Measurements from ENCODE around the gene ABCC2. TPM values are rescaled to one million over a fixed set of nuclear protein-coding genes. Genes with fewer than 3 reads are reported as not detected.
"Not testable (repeated sequence)": the region's sequence is repeated elsewhere in the genome, so short reads cannot be mapped to it uniquely, and the experiment has no call there.

The ABCC2 gene
- total RNA-seq, 1 experiment from 2014 or later: 1.7 TPM

GRCh38 chr10:99834410-99834809, 52.0 kb downstream of the ABCC2 start:
- H3K36me3 ChIP-seq: no peaks in the 10 kb centered on the region; the same call in 1 of the 2 replicates
- DNase-seq: peak; percentile 48
- no peaks in the 10 kb centered on the region for H3K27me3 ChIP-seq
- H3K4me3 ChIP-seq: no peak overlapping the region
- no peaks in the 10 kb centered on the region for H3K9me3 ChIP-seq

GRCh38 chr10:99835947-99836346, 53.5 kb downstream of the ABCC2 start:
- Histone ChIP-seq H3K36me3 (no peaks in the 10 kb centered on the region; the same call in 1 of the 2 replicates), H3K4me3 (no peak overlapping the region), H3K27me3 (no peaks in the 10 kb centered on the region), H3K9me3 (no peaks in the 10 kb centered on the region)
- no peak for DNase-seq

GRCh38 chr10:99836711-99837110, 54.3 kb downstream of the ABCC2 start:
- no peak overlapping the region for H3K4me3 ChIP-seq
- H3K36me3 ChIP-seq: no peaks in the 10 kb centered on the region; the same call in 1 of the 2 replicates
- no peaks in the 10 kb centered on the region for H3K9me3 ChIP-seq
- H3K27me3 ChIP-seq: no peaks in the 10 kb centered on the region
- DNase-seq: no peak

- not testable (repeated sequence) for DNase-seq, H3K4me3 ChIP-seq
Observed at GRCh38 chr10:99840859-99841258, 58.4 kb downstream of the ABCC2 start.

GRCh38 chr10:99841746-99842145, 59.3 kb downstream of the ABCC2 start:
- no peak for DNase-seq
- Histone ChIP-seq H3K9me3 (no peaks in the 10 kb centered on the region), H3K4me3 (no peak overlapping the region), H3K36me3 (no peaks in the 10 kb centered on the region), H3K27me3 (no peaks in the 10 kb centered on the region)

More at GRCh38 chr10:99840859-99841258, 58.4 kb downstream of the ABCC2 start:
- H3K36me3 ChIP-seq, H3K27me3 ChIP-seq, H3K9me3 ChIP-seq: not testable (repeated sequence)

- H3K9me3 ChIP-seq: no peaks in the 10 kb centered on the region
- no peak for DNase-seq
- no peaks in the 10 kb centered on the region for H3K27me3 ChIP-seq
- no peaks in the 10 kb centered on the region for H3K36me3 ChIP-seq
- no peak overlapping the region for H3K4me3 ChIP-seq
Observed at GRCh38 chr10:99843310-99843709, 60.9 kb downstream of the ABCC2 start.

GRCh38 chr10:99844433-99844955, 62.1 kb downstream of the ABCC2 start:
- H3K4me3 ChIP-seq: no peak overlapping the region
- H3K27me3 ChIP-seq: no peaks in the 10 kb centered on the region
- no peaks in the 10 kb centered on the region for H3K9me3 ChIP-seq
- no peaks in the 10 kb centered on the region for H3K36me3 ChIP-seq
- DNase-seq: no peak

GRCh38 chr10:99845837-99846382, 63.5 kb downstream of the ABCC2 start:
- DNase-seq: peak; percentile 60
- H3K27me3 ChIP-seq: no peaks in the 10 kb centered on the region
- no peaks in the 10 kb centered on the region for H3K9me3 ChIP-seq
- H3K36me3 ChIP-seq: no peaks in the 10 kb centered on the region
- no peak overlapping the region for H3K4me3 ChIP-seq

- DNase-seq: no peak
- Histone ChIP-seq H3K36me3 (no peaks in the 10 kb centered on the region), H3K9me3 (no peaks in the 10 kb centered on the region), H3K4me3 (no peak overlapping the region), H3K27me3 (no peaks in the 10 kb centered on the region)
Observed at GRCh38 chr10:99849057-99849456, 66.6 kb downstream of the ABCC2 start.

- Histone ChIP-seq H3K4me3 (no peak overlapping the region), H3K27me3 (no peaks in the 10 kb centered on the region), H3K9me3 (no peaks in the 10 kb centered on the region)
Observed at GRCh38 chr10:99849536-99849935, 67.1 kb downstream of the ABCC2 start.

GRCh38 chr10:99850021-99850766, 67.8 kb downstream of the ABCC2 start:
- Histone ChIP-seq H3K4me3 (no peak overlapping the region), H3K36me3 (no peaks in the 10 kb centered on the region), H3K27me3 (no peaks in the 10 kb centered on the region), H3K9me3 (no peaks in the 10 kb centered on the region)
- no peak for DNase-seq

More at GRCh38 chr10:99849536-99849935, 67.1 kb downstream of the ABCC2 start:
- DNase-seq: no peak
- no peaks in the 10 kb centered on the region for H3K36me3 ChIP-seq

- H3K9me3 ChIP-seq: no peaks in the 10 kb centered on the region
- H3K4me3 ChIP-seq: no peak overlapping the region
- H3K36me3 ChIP-seq: no peaks in the 10 kb centered on the region
- no peaks in the 10 kb centered on the region for H3K27me3 ChIP-seq
- no peak for DNase-seq
Observed at GRCh38 chr10:99850767-99851340, 68.4 kb downstream of the ABCC2 start.

- no peak for DNase-seq
- Histone ChIP-seq H3K9me3 (no peaks in the 10 kb centered on the region), H3K4me3 (no peak overlapping the region), H3K27me3 (no peaks in the 10 kb centered on the region), H3K36me3 (no peaks in the 10 kb centered on the region)
Observed at GRCh38 chr10:99851825-99852224, 69.4 kb downstream of the ABCC2 start.

- DNase-seq: no peak
- H3K4me3 ChIP-seq: no peak overlapping the region
- no peaks in the 10 kb centered on the region for H3K9me3 ChIP-seq
- no peaks in the 10 kb centered on the region for H3K36me3 ChIP-seq
- no peaks in the 10 kb centered on the region for H3K27me3 ChIP-seq
Observed at GRCh38 chr10:99852481-99853213, 70.2 kb downstream of the ABCC2 start.

GRCh38 chr10:99853655-99854054, 71.2 kb downstream of the ABCC2 start:
- H3K36me3 ChIP-seq: no peaks in the 10 kb centered on the region
- no peaks in the 10 kb centered on the region for H3K9me3 ChIP-seq
- no peak for DNase-seq
- no peak overlapping the region for H3K4me3 ChIP-seq
- H3K27me3 ChIP-seq: no peaks in the 10 kb centered on the region

- peak; percentile 8 for DNase-seq
- no peak overlapping the region for H3K4me3 ChIP-seq
- H3K9me3 ChIP-seq: no peaks in the 10 kb centered on the region
- H3K36me3 ChIP-seq: no peaks in the 10 kb centered on the region
- no peaks in the 10 kb centered on the region for H3K27me3 ChIP-seq
Observed at GRCh38 chr10:99854860-99855259, 72.4 kb downstream of the ABCC2 start.

- Histone ChIP-seq H3K4me3 (no peak overlapping the region), H3K36me3 (no peaks in the 10 kb centered on the region), H3K9me3 (no peaks in the 10 kb centered on the region), H3K27me3 (no peaks in the 10 kb centered on the region)
- no peak for DNase-seq
Observed at GRCh38 chr10:99855479-99856071, 73.1 kb downstream of the ABCC2 start.
